Panc1 (cell line): ENCODE data around the gene LMBRD1.

Experiments used
- POLR2AphosphoS5 ChIP-seq: IDR thresholded peaks from 2 replicates; pipeline ENCODE4 v1.6.1; 2012; ENCODE audit warnings: mild to moderate bottlenecking, low read depth, low read length, moderate library complexity
- REST ChIP-seq, 2 experiments: IDR thresholded peaks; 2 replicates each; pipeline ENCODE4 v1.6.1; 2011 to 2012; ENCODE audit warnings: low read depth in 2 of 2, control low read depth in 1 of 2, low read length in 1 of 2, mild to moderate bottlenecking in 1 of 2, moderate library complexity in 1 of 2; ENCODE audit not compliant: insufficient read depth in 1 of 2
- SIN3A ChIP-seq: IDR thresholded peaks from 2 replicates; pipeline ENCODE4 v1.6.1; 2012; ENCODE audit warnings: low read depth, mild to moderate bottlenecking, low read length, moderate library complexity, borderline replicate concordance; ENCODE audit not compliant: insufficient read depth
- TCF7L2 ChIP-seq: IDR thresholded peaks from 2 replicates; pipeline ENCODE4 v1.6.1; 2011; ENCODE audit warnings: mild to moderate bottlenecking, low read depth, low read length, inconsistent platforms
- TF ChIP-seq, protein P1 (sequence below): fragments of 450-650 bp; IDR thresholded peaks from 2 replicates; pipeline ENCODE4 v1.5.1; 2017; ENCODE audit warnings: mild to moderate bottlenecking

DNA sequence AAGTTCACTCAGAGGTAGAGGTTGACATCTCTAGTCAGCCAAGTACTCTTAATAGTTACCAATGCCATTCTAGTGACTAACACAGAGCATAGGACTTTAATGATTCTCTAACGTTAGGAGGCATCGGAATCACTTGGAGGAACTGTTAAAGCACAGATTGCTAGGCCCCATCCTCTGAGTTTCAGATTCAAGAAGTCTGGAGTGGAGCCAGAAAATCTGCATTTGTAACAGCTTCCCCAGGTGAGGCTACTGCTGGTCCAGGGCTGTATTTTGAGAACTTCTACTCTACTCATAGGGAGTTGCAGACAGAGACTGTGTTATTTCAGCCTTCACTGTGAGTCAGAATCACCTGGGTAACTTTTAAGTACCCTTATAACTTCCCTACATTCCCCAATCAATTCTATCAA, 5.7 kb downstream of the LMBRD1 start:
- TF ChIP-seq, protein P1, sequence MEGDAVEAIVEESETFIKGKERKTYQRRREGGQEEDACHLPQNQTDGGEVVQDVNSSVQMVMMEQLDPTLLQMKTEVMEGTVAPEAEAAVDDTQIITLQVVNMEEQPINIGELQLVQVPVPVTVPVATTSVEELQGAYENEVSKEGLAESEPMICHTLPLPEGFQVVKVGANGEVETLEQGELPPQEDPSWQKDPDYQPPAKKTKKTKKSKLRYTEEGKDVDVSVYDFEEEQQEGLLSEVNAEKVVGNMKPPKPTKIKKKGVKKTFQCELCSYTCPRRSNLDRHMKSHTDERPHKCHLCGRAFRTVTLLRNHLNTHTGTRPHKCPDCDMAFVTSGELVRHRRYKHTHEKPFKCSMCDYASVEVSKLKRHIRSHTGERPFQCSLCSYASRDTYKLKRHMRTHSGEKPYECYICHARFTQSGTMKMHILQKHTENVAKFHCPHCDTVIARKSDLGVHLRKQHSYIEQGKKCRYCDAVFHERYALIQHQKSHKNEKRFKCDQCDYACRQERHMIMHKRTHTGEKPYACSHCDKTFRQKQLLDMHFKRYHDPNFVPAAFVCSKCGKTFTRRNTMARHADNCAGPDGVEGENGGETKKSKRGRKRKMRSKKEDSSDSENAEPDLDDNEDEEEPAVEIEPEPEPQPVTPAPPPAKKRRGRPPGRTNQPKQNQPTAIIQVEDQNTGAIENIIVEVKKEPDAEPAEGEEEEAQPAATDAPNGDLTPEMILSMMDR: no peak
- TF ChIP-seq POLR2AphosphoS5 (no peak), SIN3A (no peak), REST (IDR thresholded peaks at IDR 0.05; ENCODE audit: insufficient read depth in 1 of 2, low read depth in 2 of 2, low read length in 1 of 2) (no peak), TCF7L2 (no peak)
